HEK293 (cell line): ENCODE data around the gene NUDCD2.

Source experiments
- CTCF ChIA-PET: fragments of 350-600 bp; formaldehyde crosslinking; extraction: SDS; loops from one replicate; lab custom pipeline; 2021; ENCODE audit warnings: antibody characterized with exemption; lab: Yijun Ruan, JAX
- POLR2A ChIA-PET: fragments of 300-600 bp; formaldehyde crosslinking; extraction: SDS; loops from one replicate; lab custom pipeline; 2020; ENCODE audit warnings: antibody characterized with exemption, inconsistent platforms; lab: Yijun Ruan, JAX
- H3K27ac ChIP-seq: fragments of 200-500 bp; sonication (Bioruptor generic); 2 replicates; pipeline ENCODE4 v1.5.1; 2014; ENCODE audit warnings: low read depth, low read length, control low read depth, inconsistent platforms; ENCODE audit errors: extremely low read depth
- H3K36me3 ChIP-seq, 2 experiments: fragments of 200-500 bp in 1 of 2; sonication (Bioruptor generic) in 1 of 2; 1 replicate in 1 of 2; 2 replicates in 1 of 2; pipeline ENCODE4 v1.5.1; 2014 to 2017; ENCODE audit warnings: inconsistent platforms in 2 of 2, low read length in 2 of 2; ENCODE audit not compliant: control insufficient read depth in 2 of 2, insufficient read depth in 1 of 2
- H3K4me1 ChIP-seq: fragments of 200-500 bp; sonication (Bioruptor generic); 2 replicates; pipeline ENCODE4 v1.5.1; 2014; ENCODE audit warnings: mild to moderate bottlenecking, low read length, inconsistent platforms; ENCODE audit not compliant: control insufficient read depth, insufficient read depth
- H3K4me3 ChIP-seq: 2 replicates; pipeline ENCODE4 v1.5.1; 2011; ENCODE audit warnings: low read depth, mild to moderate bottlenecking, control low read depth, low read length, moderate library complexity
- H3K9me3 ChIP-seq: fragments of 200-500 bp; sonication (Bioruptor generic); 2 replicates; pipeline ENCODE4 v1.5.1; 2014; ENCODE audit warnings: low read depth, low read length, inconsistent platforms; ENCODE audit not compliant: control insufficient read depth, insufficient read depth
- CTCF ChIP-seq: fragments of 450-650 bp; formaldehyde crosslinking; IDR thresholded peaks from 2 replicates; pipeline ENCODE4 v1.5.1; 2016; ENCODE audit warnings: missing biosample characterization, missing genetic modification characterization
- GLIS2 ChIP-seq: fragments of 450-650 bp; formaldehyde crosslinking; IDR thresholded peaks from 2 replicates; pipeline ENCODE4 v1.5.1; 2016; ENCODE audit warnings: missing biosample characterization, missing genetic modification characterization
- PRDM1 ChIP-seq: fragments of 450-650 bp; formaldehyde crosslinking; IDR thresholded peaks from 2 replicates; pipeline ENCODE4; 2016; ENCODE audit warnings: missing biosample characterization, missing genetic modification characterization
- PRDM6 ChIP-seq: fragments of 450-650 bp; formaldehyde crosslinking; IDR thresholded peaks from 2 replicates; pipeline ENCODE4 v1.5.1; 2017; ENCODE audit warnings: missing biosample characterization, missing genetic modification characterization
- TRIM28 ChIP-seq: IDR thresholded peaks from 2 replicates; pipeline ENCODE4 v1.6.1; 2011; ENCODE audit warnings: low read length, control low read depth, borderline replicate concordance
- ZEB2 ChIP-seq: fragments of 450-650 bp; formaldehyde crosslinking; IDR thresholded peaks from 2 replicates; pipeline ENCODE4 v1.5.1; 2016; ENCODE audit warnings: missing biosample characterization, missing genetic modification characterization
- ZNF2 ChIP-seq: fragments of 450-650 bp; formaldehyde crosslinking; IDR thresholded peaks from 2 replicates; pipeline ENCODE4 v1.5.1; 2016; ENCODE audit warnings: missing biosample characterization, missing genetic modification characterization
- ZNF26 ChIP-seq: fragments of 450-650 bp; formaldehyde crosslinking; IDR thresholded peaks from 2 replicates; pipeline ENCODE4 v1.5.1; 2016; ENCODE audit warnings: missing biosample characterization, missing genetic modification characterization
- ZNF266 ChIP-seq: fragments of 450-650 bp; formaldehyde crosslinking; IDR thresholded peaks from 2 replicates; pipeline ENCODE4 v1.5.1; 2016; ENCODE audit warnings: missing biosample characterization, missing genetic modification characterization, low read depth
- ZNF433 ChIP-seq: fragments of 450-650 bp; formaldehyde crosslinking; IDR thresholded peaks from 2 replicates; pipeline ENCODE4 v1.5.1; 2016; ENCODE audit warnings: missing biosample characterization, missing genetic modification characterization, low read depth
- ZNF473 ChIP-seq: fragments of 450-650 bp; formaldehyde crosslinking; IDR thresholded peaks from 2 replicates; pipeline ENCODE4 v1.5.1; 2017; ENCODE audit warnings: missing biosample characterization, missing genetic modification characterization
- ZNF571 ChIP-seq: fragments of 450-650 bp; formaldehyde crosslinking; IDR thresholded peaks from 2 replicates; pipeline ENCODE4 v1.5.0; 2017; ENCODE audit warnings: missing biosample characterization, missing genetic modification characterization
- ZNF600 ChIP-seq: fragments of 450-650 bp; formaldehyde crosslinking; IDR thresholded peaks from 2 replicates; pipeline ENCODE4 v1.5.1; 2016; ENCODE audit warnings: missing biosample characterization, missing genetic modification characterization
- ZNF621 ChIP-seq: fragments of 450-650 bp; formaldehyde crosslinking; IDR thresholded peaks from 2 replicates; pipeline ENCODE4 v1.5.1; 2017; ENCODE audit warnings: missing biosample characterization, missing genetic modification characterization
- ZNF670 ChIP-seq: fragments of 450-650 bp; formaldehyde crosslinking; IDR thresholded peaks from 2 replicates; pipeline ENCODE4 v1.5.1; 2016; ENCODE audit warnings: missing biosample characterization, missing genetic modification characterization, low read depth
- ZNF747 ChIP-seq: fragments of 450-650 bp; formaldehyde crosslinking; IDR thresholded peaks from 2 replicates; pipeline ENCODE4 v1.5.1; 2016; ENCODE audit warnings: missing biosample characterization, missing genetic modification characterization
- ZNF776 ChIP-seq: fragments of 450-650 bp; formaldehyde crosslinking; IDR thresholded peaks from 2 replicates; pipeline ENCODE4 v1.5.0; 2017; ENCODE audit warnings: missing biosample characterization, missing genetic modification characterization, borderline replicate concordance

NUDCD2 gene

GRCh38 chr5:163445345-163445744 lies 14.6 kb downstream of the NUDCD2 start:
- H3K27ac ChIP-seq, result no peak overlapping the region
- no peaks in the 10 kb centered on the region for H3K9me3 ChIP-seq
- CTCF ChIA-PET, result no interaction called here
- TF ChIP-seq ZEB2 (tag by site-specific recombination) (no peak), PRDM6 (tag by site-specific recombination) (no peak), ZNF776 (tag by site-specific recombination) (no peak), ZNF571 (tag by site-specific recombination) (no peak), GLIS2 (tag by site-specific recombination) (no peak), TRIM28 (no peak), ZNF433 (tag by site-specific recombination) (no peak), ZNF266 (tag by site-specific recombination) (no peak), ZNF747 (no peak), ZNF670 (tag by site-specific recombination) (no peak)
- TF ChIP-seq, all 188 proteins: peak for 0
- Histone ChIP-seq H3K4me1 (no peaks in the 10 kb centered on the region), H3K4me3 (no peak overlapping the region), H3K36me3 (peaks cover 80 to 88% of the 10 kb centered on the region in 2 experiments)
- POLR2A ChIA-PET, result no interaction called here

GRCh38 chr5:163444526-163444925 lies 15.4 kb downstream of the NUDCD2 start:
- Histone ChIP-seq H3K4me1 (0 out of 2 replicates have a peak, but pooled peaks cover under 1% of the 10 kb centered on the region), H3K36me3 (peaks cover 86 to 94% of the 10 kb centered on the region in 2 experiments), H3K4me3 (no peak overlapping the region), H3K9me3 (no peaks in the 10 kb centered on the region), H3K27ac (no peak overlapping the region)
- ChIA-PET CTCF (no interaction called here), POLR2A (no interaction called here)
- no peak for TF ChIP-seq ZNF26 (tag by site-specific recombination)
- 0 out of 2 replicates have a peak, but pooled peaks have one; percentile 18 for TF ChIP-seq ZNF600 (tag by site-specific recombination)
- TF ChIP-seq ZNF621 (tag by site-specific recombination), result no peak

- H3K9me3 ChIP-seq, result no peaks in the 10 kb centered on the region
- no peak overlapping the region for H3K27ac ChIP-seq
- H3K4me1 ChIP-seq, result 0 out of 2 replicates have a peak, but pooled peaks cover 5% of the 10 kb centered on the region
- no peak overlapping the region for H3K4me3 ChIP-seq
- TF ChIP-seq CTCF (tag by site-specific recombination), result no peak
- no peak for TF ChIP-seq ZNF473 (tag by site-specific recombination)
- 0 out of 2 replicates have a peak, but pooled peaks have one; percentile 31 for TF ChIP-seq ZNF2
- 0 out of 2 replicates have a peak, but pooled peaks have one; percentile 34 for TF ChIP-seq PRDM1 (tag by site-specific recombination)
- TF ChIP-seq, all 188 proteins: peak for 2
- CTCF ChIA-PET, result interaction anchor here (0.6 to 1.1 kb wide), 2 partner anchors 33 to 37 kb away, joined by 3 to 5 read pairs; no protein-coding TSS in a partner anchor
- POLR2A ChIA-PET, result interaction anchor here (1.7 to 7.1 kb wide), 2 partner anchors 19 to 64 kb away, joined by 4 to 166 read pairs; partner anchors contain the start of genes HMMR, MAT2B and NUDCD2
- H3K36me3 ChIP-seq, result peaks cover 55 to 68% of the 10 kb centered on the region in 2 experiments
Observed at GRCh38 chr5:163440954-163441353, 18.9 kb downstream of the NUDCD2 start.
